Limb (tissue), 2 donors: ENCODE measurements around the gene RD3L.
"Not testable (repeated sequence)": the region's sequence is repeated elsewhere in the genome, so short reads cannot be mapped to it uniquely, and the experiment has no call there.

ENCODE experiments used
- DNase-seq, 2 donors: peaks; one replicate each; pipeline ENCODE4 v3.0.0-alpha.2; 2016; ENCODE audit errors: extremely low spot score in 2 of 2

The RD3L gene

DNA sequence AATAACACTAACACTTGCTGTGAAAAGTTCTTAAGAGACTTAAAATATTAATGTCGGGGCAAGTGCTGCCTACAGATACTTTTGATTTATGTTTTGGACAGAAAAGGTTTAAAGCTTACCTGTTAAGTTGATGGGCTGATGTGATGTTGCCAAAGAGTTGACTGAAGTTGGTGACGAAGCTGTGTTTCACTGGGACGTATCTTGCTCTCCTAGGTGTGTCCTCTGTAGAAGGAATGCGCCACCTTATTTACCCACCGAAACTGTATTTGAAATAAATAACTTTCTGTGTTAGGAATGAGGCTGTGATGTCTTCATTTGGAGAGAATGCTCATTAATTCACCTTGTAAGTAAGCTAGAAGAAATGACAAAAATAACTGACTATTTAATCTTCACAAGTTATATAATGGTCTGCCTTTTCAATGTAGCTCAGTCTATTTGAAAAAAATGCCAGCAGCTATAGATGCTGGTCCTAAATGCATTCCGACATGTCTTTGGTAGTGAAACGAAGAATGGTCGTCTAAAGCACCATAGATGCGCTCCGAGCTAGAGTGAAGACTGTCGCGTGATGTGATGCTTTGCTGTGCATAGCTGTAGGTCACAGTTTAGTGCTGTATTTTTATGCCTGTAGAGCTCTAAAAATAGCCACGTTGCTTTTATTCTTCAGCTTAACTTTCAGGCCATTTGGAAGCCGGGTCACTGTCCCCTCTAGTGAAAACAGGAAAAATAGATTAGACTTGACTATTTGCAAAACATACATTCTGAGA lies at the start of gene RD3L:
RD3L (minus strand) TSS at position 557 of the 764 bp plus-strand sequence. CDS start 834 bp downstream, outside the sequence.
- DNase-seq, result no peak

DNA sequence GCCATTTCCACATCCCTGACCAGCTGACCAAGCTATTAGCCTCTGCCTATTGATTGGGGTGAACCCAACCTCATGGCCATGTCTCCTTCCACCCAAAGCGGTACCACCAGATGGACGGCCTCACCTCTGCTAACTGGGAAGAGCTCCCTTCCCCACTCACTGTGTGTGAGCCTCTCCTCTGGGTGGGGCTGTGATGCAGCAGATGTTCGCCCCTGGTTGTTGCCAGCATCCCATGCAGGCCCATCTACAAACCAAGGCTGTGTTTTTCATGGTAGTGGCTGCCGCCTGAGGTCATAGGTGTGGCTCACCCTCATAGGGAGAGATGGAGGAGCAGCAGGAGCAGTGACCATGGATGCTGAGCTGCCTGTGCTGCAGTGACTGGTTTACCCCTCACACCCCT lies 47.6 kb upstream of the RD3L start:
- DNase-seq, result no peak

DNA sequence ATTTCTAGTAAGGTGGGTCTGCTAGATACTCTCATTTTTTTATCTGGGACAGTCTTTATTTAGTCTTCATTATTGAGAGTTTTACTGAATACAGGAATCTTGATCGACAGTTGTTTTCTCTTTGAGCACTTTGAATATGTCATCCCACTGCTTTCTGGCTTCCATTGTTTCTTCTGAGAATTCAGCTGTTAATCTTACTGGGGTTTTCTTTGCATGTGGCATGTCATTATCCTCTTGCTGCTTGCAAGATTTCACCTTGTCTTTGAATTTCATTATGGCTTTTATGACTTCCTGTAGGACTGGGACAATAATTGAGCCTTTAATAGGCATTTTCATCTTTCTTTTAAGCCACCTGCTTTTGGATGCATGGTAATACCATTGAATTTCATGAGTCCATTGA lies 46.7 kb upstream of the RD3L start:
- no peak for DNase-seq

DNA sequence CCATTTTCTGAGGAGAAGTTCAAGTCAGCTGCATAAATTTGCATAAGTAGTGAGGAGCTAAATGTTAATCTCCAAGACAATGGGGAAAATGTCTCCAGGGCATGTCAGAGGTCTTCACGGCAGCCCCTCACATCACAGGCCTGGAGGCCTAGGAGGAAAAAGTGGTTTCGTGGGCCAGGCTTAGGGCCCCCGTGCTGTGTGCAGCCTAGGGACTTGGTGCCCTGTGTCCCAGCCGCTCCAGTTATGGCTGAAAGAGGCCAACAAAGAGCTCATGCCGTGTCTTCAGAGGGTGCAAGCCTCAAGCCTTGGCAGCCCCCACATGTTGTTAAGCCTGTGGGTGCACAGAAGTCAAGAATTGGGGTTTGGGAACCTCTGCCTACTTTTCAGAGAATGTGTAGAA lies 41.9 kb upstream of the RD3L start:
- DNase-seq, result no peak

DNA sequence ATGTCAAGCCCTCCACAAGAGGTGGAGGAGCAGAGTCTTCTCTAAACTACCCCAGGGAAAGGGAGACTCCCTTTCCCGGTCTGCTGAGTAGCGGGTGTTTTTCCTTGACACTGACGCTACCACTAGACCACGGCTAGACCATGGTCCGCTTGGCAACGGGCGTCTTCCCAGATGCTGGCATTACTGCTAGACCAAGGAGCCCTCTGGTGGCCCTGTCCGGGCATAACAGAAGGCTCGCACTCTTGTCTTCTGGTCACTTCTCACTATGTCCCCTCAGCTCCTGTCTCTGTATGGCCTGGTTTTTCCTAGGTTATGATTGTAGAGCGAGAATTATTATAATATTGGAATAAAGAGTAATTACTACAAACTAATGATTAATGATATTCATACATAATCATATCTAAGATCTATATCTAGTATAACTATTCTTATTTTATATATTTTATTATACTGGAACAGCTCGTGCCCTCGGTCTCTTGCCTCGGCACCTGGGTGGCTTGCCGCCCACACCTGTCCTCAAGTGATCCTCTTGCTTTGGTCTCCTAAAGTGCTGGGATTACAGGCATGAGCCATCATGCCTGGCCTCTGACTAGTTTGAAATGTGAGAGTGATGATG lies 38.4 kb upstream of the RD3L start:
- DNase-seq, result not testable (repeated sequence)

DNA sequence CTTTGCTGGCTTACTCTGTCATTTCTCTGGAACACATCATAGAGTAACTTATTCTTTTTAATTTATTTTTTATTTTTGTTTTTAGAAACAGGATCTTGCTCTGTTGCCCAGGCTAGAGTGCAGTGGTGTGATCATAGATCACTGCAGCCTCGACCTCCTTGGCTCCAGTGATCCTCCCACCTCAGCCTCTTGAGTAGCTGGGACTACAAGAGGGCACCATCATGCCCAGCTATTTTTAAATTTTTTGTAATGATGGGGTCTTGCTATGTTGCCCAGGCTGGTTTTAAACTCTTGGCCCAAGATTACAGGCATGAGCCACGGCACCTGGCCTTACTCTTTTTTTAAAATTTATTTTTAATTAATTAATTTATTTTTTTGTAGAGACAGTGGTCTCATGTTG lies 32.2 kb upstream of the RD3L start:
- no peak for DNase-seq

DNA sequence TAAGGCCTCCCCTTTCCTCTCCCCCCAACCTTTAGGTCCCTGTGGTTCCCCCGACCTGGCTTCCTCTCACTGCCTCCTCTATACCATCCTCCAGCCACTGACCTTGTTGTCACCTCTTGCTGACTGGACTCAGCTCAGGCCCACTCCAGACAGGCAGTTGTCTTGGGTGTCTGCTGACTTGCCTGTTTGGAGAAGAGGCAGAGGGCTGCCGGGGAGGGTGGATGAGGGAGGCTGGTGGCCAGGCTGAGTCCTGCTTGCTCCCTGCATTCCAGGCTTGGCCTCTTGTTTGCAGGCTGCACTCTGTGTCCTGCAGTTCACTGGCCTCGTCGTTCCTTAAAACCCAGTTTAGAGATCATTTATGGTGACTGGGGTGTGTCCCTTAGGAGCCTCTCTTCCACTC lies 31.0 kb upstream of the RD3L start:
- no peak for DNase-seq

DNA sequence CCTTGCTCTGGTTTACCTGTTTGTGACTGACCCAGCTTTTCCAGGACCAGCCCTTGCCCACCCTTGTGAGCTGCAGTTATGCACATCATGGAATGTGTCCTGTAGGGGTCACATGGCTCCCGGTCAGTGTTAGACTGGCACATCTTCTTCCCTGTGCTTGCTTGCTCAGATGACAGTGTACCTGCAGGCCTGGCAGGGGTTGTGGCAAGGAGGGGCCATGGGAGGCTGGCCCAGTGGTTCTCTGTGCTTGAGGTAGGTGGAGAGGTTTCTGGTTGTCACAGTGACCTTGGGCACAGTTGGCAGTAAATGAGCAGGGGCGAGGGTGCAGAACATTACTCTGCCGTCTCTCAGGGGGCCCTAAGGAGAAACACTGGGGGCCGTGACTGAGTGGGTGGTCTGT lies 27.6 kb upstream of the RD3L start:
- no peak for DNase-seq

DNA sequence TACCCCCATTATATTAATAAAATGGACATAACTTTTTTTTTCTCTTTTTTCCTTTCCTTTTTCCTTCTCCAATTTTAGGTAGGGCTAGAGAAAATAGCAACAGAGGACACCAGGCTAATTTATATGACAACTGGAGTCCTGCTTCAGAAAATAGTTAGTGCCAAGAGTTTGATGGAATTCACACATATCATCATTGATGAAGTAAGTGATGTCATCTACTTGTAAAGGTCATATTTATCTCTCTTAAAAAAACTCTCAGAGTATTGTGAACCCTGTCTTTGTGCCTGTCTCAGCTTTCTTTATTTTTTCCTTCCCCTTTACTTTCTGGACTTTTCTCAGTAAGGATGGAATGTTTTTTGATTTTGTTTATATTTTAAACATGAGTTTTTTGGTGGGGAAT lies 24.3 kb upstream of the RD3L start:
- DNase-seq, result no peak

DNA sequence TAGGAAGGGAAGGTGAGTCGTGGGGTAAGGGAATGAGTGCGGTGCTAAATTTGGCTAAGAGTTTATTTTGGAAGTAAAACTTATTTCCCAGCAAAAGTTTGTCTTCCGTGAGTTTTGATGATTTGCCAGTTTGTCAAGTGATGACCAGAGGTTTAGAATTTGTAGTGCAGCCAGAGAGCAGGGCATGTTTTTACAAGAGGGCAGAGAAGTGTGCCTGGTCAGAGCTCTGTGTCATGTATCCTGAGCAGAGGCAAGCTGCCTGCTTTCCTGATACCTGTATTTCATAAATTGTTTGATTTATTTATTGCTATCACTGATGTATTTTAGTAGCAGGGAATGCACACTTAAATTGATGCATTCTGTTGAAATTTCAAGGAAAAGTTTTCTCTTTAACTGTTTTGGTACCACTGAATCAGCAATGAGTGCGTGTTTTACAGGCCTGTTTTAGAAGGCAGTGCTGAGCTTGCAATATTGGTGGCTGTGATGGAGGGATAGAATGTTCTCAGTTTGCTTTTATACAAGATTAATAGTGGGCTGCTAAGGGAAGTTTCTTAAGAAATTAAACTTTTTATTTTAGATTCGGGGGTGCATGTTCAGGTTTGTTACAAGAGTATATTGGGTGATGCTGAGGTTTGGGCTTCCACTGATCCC lies 19.7 kb upstream of the RD3L start:
- DNase-seq, result no peak

DNA sequence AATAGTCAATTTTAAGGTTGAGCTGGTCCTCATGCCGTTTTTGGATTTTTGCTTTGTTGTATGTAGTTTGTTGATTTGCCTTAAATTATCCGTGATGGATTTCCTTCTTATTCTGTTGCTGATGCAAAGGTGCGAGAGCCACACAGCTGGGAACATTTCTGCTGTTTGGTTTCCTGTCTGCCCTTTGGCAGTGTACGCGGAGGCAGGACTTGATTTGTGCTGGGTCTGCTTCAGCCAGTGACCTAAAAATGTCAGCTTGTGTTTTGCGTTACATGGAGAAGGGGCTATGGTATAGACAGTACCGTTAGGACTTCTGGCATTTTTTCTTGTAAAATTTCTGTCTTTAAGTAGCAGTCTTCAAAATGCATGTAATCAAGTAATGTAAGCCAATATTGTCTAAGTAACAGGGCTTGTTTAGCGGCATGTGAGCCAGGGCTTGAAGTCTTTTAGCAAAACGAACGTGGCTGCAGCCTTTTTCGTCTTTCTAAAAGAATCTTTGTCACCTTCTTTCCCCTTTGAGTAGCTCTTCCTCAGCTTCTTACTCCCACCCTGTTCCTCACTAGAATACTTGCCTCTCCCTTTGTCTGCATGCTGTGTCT lies 18.2 kb upstream of the RD3L start:
- no peak for DNase-seq

DNA sequence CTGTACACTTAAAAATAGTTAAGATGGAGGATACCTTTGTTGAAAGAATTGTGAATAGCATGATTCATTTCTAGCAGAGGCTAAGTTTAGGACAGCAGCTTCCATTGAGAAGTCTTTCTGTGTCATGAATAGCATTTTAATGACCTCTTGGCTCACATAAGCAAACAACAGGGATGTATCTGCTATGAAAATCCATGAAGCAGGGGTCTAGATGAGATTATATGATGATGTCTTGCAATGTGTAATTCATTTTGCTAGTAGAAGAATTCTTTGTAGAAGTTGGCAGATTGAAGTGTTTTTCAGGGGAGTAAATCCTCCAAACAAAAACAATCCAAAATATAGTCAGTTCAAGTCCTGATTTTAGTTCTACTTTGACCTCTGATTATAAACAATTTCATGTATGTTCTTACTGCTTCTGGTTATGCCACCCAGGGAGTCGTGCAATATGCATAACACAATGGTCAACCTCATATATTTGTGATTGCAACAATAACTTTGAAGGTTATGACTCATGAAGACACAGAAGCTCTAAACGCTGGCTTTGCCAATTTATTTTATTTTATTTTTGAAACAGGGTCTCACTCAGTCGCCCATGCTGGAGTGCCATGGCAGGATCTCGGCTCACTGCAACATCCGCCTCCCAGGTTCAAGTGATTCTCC lies 6.9 kb upstream of the RD3L start:
- no peak for DNase-seq

DNA sequence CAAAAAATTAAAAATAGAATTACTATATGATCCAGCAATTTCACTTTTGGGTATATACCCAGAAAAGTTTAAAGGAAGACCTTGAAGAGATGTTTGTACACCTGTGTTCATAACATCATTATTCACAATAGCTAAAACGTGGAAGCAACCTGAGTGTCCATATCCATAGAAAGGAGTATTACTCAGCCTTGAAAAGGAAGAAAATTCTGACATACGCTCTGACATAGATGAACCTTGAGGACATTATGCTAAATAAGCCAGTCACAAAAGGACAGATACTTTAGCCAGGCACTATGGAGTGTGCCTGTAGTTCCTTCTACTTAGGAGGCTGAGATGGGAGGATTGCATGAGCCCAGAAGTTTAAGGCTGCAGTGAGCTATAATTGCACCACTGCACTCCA lies 6.1 kb upstream of the RD3L start:
- no peak for DNase-seq

DNA sequence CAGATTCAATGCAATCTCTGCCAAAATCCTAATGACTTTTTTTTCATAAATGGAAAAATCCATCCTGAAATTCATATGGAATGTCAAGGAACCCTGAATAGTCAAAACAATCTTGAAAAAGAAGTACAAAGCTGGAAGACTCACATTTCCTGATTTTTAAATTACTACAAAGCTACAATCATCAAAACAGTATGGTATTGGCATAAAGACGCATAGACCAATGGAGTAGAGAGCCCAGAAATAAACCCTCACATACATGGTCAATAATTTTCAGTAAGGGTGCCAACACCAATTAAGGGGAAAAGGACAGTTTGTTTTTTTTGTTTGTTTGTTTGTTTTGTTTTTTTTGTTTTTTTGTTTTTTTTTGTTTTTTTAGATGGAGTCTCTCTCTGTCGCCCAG lies 4.6 kb upstream of the RD3L start:
- no peak for DNase-seq

DNA sequence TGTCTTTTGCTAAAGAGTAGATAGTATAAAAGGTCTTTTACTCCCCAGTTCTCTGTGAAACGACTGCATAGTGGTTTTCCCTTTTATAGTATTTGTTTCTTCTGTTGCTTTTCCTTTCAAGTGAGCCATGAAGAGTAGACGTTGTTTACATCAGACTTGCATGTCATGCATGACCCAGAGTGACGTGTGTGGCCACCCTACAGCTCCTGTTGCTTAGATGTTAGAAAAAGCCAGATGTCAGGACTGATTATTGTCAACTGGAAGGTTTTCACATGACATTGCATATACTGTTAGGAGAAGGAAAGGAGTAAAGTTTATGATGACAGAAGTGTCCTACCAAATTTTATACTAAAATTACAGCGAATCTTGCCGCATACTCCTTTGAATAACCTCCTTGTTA lies 1.3 kb upstream of the RD3L start:
- no peak for DNase-seq

DNA sequence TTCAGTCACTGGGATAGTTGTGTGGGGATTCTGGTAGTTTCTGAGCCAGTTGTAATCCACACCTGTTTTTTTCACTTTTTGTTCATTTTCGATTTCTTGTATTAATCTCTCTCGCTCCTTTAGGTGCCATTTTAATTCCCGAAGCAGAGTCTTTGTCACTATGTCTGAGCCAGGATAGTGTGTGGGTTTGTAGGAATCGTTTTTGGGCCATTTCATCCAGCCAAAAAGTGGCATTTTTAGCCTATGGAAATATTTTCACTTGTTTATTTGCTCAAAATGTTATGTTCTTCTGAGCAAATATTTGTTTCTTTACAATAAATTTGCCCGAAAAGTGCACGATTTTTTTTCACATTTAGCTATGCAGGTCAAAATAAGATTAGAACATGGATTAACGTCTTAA lies 867 bp downstream of the RD3L start:
- no peak for DNase-seq

DNA sequence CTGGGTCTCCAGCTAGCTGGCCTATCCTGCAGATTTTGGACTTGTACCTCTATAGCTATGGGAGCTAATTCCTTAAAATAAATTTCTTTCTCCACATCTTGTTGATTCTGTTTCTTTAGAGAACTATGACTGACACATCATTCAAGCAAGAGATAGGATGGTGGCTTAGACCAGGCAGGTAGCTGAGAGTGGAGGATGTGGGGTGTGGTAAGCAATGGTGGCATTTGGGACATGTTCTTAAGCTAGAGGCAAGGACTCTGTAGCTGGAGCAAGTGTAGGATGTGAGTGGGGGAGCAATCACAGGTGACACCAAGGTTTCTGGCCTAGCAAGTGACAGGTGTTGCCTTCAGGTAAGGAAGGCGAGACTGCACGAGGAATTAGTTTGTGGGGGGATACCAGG lies 7.2 kb downstream of the RD3L start:
- no peak for DNase-seq

DNA sequence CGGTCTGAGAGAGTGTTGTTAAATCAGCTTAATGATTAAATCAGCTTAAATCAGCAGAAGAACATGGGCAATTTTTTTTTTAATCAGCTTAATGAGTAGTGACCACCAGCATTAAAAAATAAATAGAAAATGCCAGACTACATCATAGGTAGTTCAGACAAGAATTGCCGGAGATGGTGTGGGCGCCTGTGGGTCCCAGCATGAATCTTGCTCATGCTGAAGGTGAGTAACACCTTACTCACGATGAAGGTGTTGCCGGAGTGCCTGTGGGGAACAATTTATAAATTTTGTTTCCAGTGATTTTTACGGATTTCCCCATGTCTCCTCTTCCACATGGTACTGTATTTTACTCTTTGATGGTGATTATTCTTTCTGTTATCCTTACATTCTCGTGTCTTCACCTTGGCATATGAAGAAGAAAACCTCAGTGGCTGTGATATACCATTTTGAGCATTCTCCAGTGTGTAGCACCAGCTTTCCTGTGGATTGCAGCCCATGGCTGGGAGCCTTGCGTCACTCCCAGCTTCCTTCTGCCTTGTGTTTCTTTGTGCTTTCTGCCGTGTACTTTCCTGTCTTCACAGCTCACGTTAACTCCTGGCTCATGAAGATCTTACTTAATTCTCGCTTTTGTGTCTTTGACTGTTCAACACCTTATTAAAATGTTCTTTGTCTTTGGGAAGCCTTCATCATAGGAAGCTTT lies 9.4 kb downstream of the RD3L start:
- no peak for DNase-seq

DNA sequence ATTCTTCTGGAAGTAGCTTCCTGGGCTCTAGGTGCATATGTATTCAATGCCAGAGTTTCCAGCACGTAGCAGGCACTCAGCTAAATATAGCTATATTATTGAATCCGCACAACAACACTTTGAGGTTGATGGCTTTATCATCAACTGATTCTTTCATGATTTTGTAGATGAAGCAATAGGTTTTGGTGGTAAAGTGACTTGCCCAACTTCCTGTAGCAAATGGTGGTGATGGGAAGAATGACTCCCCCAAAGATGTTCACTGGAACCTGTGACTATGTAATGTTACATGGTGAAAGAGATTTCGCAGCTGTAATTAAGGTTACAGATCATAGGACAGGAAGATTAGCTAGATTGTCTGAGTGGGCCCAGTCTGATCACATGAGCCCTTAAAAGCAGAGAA lies 10.9 kb downstream of the RD3L start:
- no peak for DNase-seq

DNA sequence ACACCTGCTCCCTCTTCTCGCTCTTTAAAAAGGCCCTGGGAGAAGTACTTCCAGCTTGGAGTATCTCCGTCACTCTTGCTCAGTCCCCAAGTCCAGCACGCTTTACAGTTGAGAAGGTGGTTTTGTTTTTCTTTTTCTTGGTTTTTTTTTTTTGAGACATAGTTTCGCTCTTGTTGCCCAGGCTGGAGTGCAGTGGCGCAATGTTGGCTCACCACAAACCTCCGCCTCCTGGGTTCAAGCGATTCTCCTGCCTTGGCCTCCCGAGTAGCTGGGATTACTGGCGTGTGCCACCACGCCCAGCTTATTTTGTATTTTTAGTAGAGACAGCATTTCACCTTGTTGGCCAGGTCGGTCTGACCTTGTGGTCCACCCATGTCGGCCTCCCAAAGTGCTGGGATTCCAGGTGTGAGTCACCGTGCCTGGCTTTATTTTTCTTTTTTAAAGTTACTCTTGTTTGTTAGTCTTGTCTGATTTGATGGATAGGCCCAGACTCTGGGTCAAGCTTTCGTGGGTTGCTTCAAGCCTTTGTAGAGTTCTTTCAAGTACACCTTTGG lies 12.2 kb downstream of the RD3L start:
- no peak for DNase-seq
